Neural progenitor cell (in vitro differentiated cells): Measurements from ENCODE around the gene GOLGA8J. TPM values are rescaled to one million over a fixed set of nuclear protein-coding genes. Genes with fewer than 3 reads are reported as not detected.

Source experiments
- DNase-seq: peaks from one replicate; pipeline ENCODE4 v3.0.0-alpha.2; 2016; ENCODE audit warnings: low spot score
- H2AFZ ChIP-seq: fragments of 200-600 bp; sonication (generic); replicated peaks from 2 replicates; pipeline ENCODE4 v1.6.1; 2016; ENCODE audit warnings: antibody characterized with exemption
- H3F3A ChIP-seq: fragments of 200-600 bp; sonication (generic); 2 replicates; pipeline ENCODE4 v1.6.1; 2016; ENCODE audit warnings: antibody characterized with exemption, low read depth
- H3K27ac ChIP-seq: fragments of 200-600 bp; sonication (generic); 2 replicates; pipeline ENCODE4 v1.5.1; 2016; ENCODE audit warnings: mild to moderate bottlenecking
- H3K27me3 ChIP-seq: fragments of 200-600 bp; sonication (generic); 2 replicates; pipeline ENCODE4 v1.6.1; 2016; ENCODE audit warnings: mild to moderate bottlenecking, moderate library complexity
- H3K36me3 ChIP-seq: fragments of 200-600 bp; sonication (generic); 2 replicates; pipeline ENCODE4 v1.5.1; 2016
- H3K4me1 ChIP-seq: fragments of 200-600 bp; sonication (generic); 2 replicates; pipeline ENCODE4 v1.6.1; 2016; ENCODE audit warnings: mixed run types
- H3K4me2 ChIP-seq: fragments of 200-600 bp; sonication (generic); 2 replicates; pipeline ENCODE4 v1.6.1; 2016
- H3K4me3 ChIP-seq: fragments of 200-600 bp; sonication (generic); 2 replicates; pipeline ENCODE4 v1.5.1; 2016
- H3K79me2 ChIP-seq: fragments of 200-600 bp; sonication (generic); 2 replicates; pipeline ENCODE4 v1.6.1; 2016; ENCODE audit warnings: low read depth
- H3K9ac ChIP-seq: fragments of 200-600 bp; sonication (generic); 2 replicates; pipeline ENCODE4 v1.6.1; 2016
- H3K9me3 ChIP-seq: fragments of 200-600 bp; sonication (generic); 2 replicates; pipeline ENCODE4 v1.5.1; 2016; ENCODE audit warnings: low read depth
- H4K20me1 ChIP-seq: fragments of 200-600 bp; sonication (generic); 2 replicates; pipeline ENCODE4 v1.6.1; 2016; ENCODE audit warnings: low read depth
- H3K27ac Mint-ChIP-seq: 3 replicates; pipeline ENCODE4 v1.8.0; 2021; ENCODE audit warnings: mixed read lengths
- H3K27me3 Mint-ChIP-seq: 2 replicates; pipeline ENCODE4 v1.8.0; 2022; ENCODE audit warnings: low read depth, mild to moderate bottlenecking, inconsistent platforms, moderate library complexity, mixed read lengths; ENCODE audit not compliant: insufficient read depth
- H3K36me3 Mint-ChIP-seq: 3 replicates; pipeline ENCODE4 v1.8.0; 2021; ENCODE audit warnings: mixed read lengths
- H3K4me1 Mint-ChIP-seq: 3 replicates; pipeline ENCODE4 v1.8.0; 2021; ENCODE audit warnings: mixed read lengths
- H3K4me3 Mint-ChIP-seq: 3 replicates; pipeline ENCODE4 v1.8.0; 2021; ENCODE audit warnings: mild to moderate bottlenecking, moderate library complexity, mixed read lengths
- H3K9me3 Mint-ChIP-seq: 3 replicates; pipeline ENCODE4 v1.8.0; 2020; ENCODE audit warnings: mixed read lengths
- EZH2 ChIP-seq: fragments of 200-600 bp; sonication (generic); IDR thresholded peaks from 2 replicates; pipeline ENCODE4 v1.6.1; 2017; ENCODE audit warnings: antibody characterized with exemption, mild to moderate bottlenecking, moderate library complexity
- EZH2phosphoT487 ChIP-seq: fragments of 200-600 bp; sonication (generic); IDR thresholded peaks from 2 replicates; pipeline ENCODE4 v1.6.1; 2017; ENCODE audit warnings: antibody characterized with exemption
- total RNA-seq: library from RNA; depleted of rRNA; stranded (reverse); fragments of >200 nt; gene quantifications from 2 replicates; pipeline ENCODE4 v1.2.3, GENCODE V29; 2015; ENCODE audit warnings: low replicate concordance
- TF ChIP-seq, protein P1 (sequence below): fragments of 200-600 bp; sonication (generic); IDR thresholded peaks from 2 replicates; pipeline ENCODE4 v1.5.1; 2017; ENCODE audit warnings: antibody characterized with exemption, mild to moderate bottlenecking

GOLGA8J gene
- total RNA-seq, 1 donor from 2014 or later: not detected

DNA sequence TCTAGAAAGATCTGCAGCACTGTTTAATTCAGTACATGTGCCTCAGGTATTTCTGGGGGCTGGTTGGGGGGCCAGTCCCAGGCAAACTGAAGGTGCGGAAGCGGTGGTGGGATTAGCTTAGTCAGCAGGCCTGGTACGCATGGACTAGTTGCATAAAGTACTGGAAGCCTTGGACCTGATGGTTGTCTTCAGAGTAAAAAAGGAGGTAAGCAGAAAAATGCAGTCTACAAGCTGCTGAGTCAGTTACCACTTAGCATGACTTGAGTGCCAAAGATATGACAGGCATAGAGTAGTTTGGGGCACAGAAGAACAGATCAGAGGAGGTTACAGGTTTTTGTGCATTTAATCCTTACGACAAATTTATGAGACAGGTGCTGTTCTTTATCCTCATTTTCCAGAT, 19.9 kb upstream of the GOLGA8J start:
- H2AFZ ChIP-seq: no peak overlapping the region

DNA sequence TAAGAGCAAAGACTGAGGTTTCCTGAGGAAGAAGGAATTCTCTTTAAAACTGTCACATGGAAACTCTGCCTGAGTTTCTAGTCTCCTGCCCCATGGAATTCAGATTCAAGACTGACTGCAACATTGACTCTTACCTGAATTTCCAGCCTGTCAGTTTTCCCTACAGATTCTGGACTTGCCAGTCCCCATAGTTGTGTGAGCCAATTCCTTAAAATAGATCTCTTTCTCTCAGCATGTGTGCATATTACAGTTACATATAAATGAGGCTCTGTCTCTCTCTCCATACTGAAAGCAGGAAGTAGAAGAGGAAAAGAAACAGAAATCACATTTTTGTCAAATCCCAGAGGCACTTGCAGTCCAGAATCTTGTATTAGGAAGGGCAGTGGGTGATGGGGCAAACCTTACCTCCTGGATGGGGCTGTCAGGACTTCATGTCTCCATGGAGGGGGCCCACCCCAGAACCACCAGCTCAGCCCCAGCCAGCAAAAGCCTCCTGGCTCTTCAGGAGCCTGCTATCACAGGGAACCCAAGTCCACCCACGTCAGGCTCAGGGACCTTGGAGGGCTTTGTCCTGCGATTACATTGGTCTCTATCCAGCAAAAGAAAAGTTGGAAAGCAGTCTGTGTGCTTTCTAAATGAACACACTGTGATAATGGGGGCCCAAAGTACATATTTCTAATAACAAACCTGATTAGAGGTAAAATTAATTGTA, 18.8 kb upstream of the GOLGA8J start:
- Histone ChIP-seq H3K4me3 (no peak overlapping the region), H3K9ac (no peak overlapping the region), H3K27me3 (no peaks in the 10 kb centered on the region), H3K79me2 (no peaks in the 10 kb centered on the region), H3K4me1 (peaks cover 5% of the 10 kb centered on the region), H3F3A (no peaks in the 10 kb centered on the region), H3K27ac (no peak overlapping the region), H4K20me1 (no peaks in the 10 kb centered on the region), H3K4me2 (no peak overlapping the region), H2AFZ (no peak overlapping the region), H3K36me3 (no peaks in the 10 kb centered on the region), H3K9me3 (no peaks in the 10 kb centered on the region)
- no peaks in the 10 kb centered on the region for H3K9me3 Mint-ChIP-seq
- no peak overlapping the region for H3K4me3 Mint-ChIP-seq
- no peak overlapping the region for H3K27ac Mint-ChIP-seq
- no peak for DNase-seq
- peaks cover 6% of the 10 kb centered on the region for H3K27me3 Mint-ChIP-seq
- H3K4me1 Mint-ChIP-seq: peaks cover 10% of the 10 kb centered on the region
- TF ChIP-seq, protein P1, sequence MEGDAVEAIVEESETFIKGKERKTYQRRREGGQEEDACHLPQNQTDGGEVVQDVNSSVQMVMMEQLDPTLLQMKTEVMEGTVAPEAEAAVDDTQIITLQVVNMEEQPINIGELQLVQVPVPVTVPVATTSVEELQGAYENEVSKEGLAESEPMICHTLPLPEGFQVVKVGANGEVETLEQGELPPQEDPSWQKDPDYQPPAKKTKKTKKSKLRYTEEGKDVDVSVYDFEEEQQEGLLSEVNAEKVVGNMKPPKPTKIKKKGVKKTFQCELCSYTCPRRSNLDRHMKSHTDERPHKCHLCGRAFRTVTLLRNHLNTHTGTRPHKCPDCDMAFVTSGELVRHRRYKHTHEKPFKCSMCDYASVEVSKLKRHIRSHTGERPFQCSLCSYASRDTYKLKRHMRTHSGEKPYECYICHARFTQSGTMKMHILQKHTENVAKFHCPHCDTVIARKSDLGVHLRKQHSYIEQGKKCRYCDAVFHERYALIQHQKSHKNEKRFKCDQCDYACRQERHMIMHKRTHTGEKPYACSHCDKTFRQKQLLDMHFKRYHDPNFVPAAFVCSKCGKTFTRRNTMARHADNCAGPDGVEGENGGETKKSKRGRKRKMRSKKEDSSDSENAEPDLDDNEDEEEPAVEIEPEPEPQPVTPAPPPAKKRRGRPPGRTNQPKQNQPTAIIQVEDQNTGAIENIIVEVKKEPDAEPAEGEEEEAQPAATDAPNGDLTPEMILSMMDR: no peak
- TF ChIP-seq EZH2phosphoT487 (no peak), EZH2 (no peak)
- no peaks in the 10 kb centered on the region for H3K36me3 Mint-ChIP-seq

More for the DNA sequence above, 19.9 kb upstream of the GOLGA8J start:
- Mint-ChIP-seq H3K27ac (no peak overlapping the region), H3K36me3 (no peaks in the 10 kb centered on the region), H3K9me3 (peaks cover 2% of the 10 kb centered on the region), H3K27me3 (no peaks in the 10 kb centered on the region), H3K4me3 (no peak overlapping the region), H3K4me1 (peaks cover 10% of the 10 kb centered on the region)
- no peaks in the 10 kb centered on the region for H3F3A ChIP-seq
- H3K4me2 ChIP-seq: no peak overlapping the region
- no peak overlapping the region for H3K27ac ChIP-seq
- H3K4me1 ChIP-seq: peaks cover 5% of the 10 kb centered on the region
- no peaks in the 10 kb centered on the region for H3K9me3 ChIP-seq
- no peak for DNase-seq
- no peak overlapping the region for H3K4me3 ChIP-seq
- H4K20me1 ChIP-seq: no peaks in the 10 kb centered on the region
- H3K79me2 ChIP-seq: no peaks in the 10 kb centered on the region
- TF ChIP-seq EZH2 (no peak), EZH2phosphoT487 (no peak)
- TF ChIP-seq, protein P1: no peak
- no peaks in the 10 kb centered on the region for H3K36me3 ChIP-seq
- no peaks in the 10 kb centered on the region for H3K27me3 ChIP-seq
- H3K9ac ChIP-seq: no peak overlapping the region

DNA sequence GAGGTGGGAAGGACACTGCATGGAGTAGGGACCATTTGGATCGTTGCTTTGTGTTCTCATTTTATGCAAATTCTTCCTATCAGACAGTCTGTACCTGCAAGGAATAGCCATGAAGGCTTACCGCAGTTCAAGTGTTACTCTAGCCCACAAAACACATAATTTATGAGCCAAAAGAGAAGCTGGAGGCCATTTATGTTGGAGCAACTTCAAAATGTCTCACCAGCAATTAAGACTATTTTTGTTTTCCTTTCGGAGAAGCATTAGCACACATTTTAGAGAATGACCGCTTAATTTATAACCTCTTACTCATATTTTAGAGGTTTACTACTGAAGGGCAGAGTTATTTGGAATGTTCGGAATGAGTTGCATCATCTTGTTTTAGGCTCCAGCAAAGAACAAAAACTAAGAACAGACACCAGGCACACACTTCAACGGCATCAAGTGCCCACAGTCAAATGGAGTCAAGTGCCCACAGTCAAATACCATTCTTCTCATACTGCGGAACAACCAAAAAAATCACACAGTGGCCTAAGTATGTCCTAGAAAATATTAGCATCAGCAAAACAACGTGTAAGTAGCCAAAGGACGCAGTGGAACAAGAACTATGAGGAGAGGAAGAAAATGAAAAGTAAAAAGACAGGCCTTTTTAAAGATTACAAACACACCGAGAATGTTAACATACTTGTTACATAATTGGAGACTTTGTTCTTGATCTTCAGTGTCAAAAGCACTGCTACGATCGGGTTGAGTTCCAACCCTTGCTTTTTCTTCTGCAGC, 17.5 kb upstream of the GOLGA8J start:
- no peaks in the 10 kb centered on the region for H4K20me1 ChIP-seq
- H3K36me3 ChIP-seq: no peaks in the 10 kb centered on the region
- H3K27ac ChIP-seq: no peak overlapping the region
- Mint-ChIP-seq H3K4me3 (no peak overlapping the region), H3K36me3 (no peaks in the 10 kb centered on the region), H3K9me3 (no peaks in the 10 kb centered on the region), H3K4me1 (peaks cover 10% of the 10 kb centered on the region), H3K27me3 (peaks cover 6% of the 10 kb centered on the region), H3K27ac (no peak overlapping the region)
- no peak for TF ChIP-seq EZH2phosphoT487
- no peak for TF ChIP-seq EZH2
- TF ChIP-seq, protein P1: no peak
- no peak for DNase-seq
- H3K9ac ChIP-seq: no peak overlapping the region
- no peaks in the 10 kb centered on the region for H3K9me3 ChIP-seq
- no peaks in the 10 kb centered on the region for H3K27me3 ChIP-seq
- H3K79me2 ChIP-seq: no peaks in the 10 kb centered on the region
- no peak overlapping the region for H3K4me2 ChIP-seq
- peaks cover 5% of the 10 kb centered on the region for H3K4me1 ChIP-seq
- no peak overlapping the region for H3K4me3 ChIP-seq
- no peaks in the 10 kb centered on the region for H3F3A ChIP-seq
- no peak overlapping the region for H2AFZ ChIP-seq
